Suprapubic skin (tissue), 4 donors: Measurements from ENCODE around the gene FANCB. TPM values are rescaled to one million over a fixed set of nuclear protein-coding genes. Genes with fewer than 3 reads are reported as not detected.

Experiments
- DNase-seq, 2 donors: peaks; one replicate each; pipeline ENCODE4 v3.0.0-alpha.2; 2019; ENCODE audit warnings: low spot score in 2 of 2
- H3K27ac ChIP-seq: fragments of 200-600 bp; sonication (generic); one replicate; pipeline ENCODE4 v1.5.1; 2019
- H3K27me3 ChIP-seq: fragments of 200-600 bp; sonication (generic); one replicate; pipeline ENCODE4 v1.5.1; 2019
- H3K36me3 ChIP-seq: fragments of 200-600 bp; sonication (generic); one replicate; pipeline ENCODE4 v1.5.1; 2019
- H3K4me1 ChIP-seq: fragments of 200-600 bp; sonication (generic); one replicate; pipeline ENCODE4 v1.5.1; 2019
- H3K4me3 ChIP-seq: fragments of 200-600 bp; sonication (generic); one replicate; pipeline ENCODE4 v1.5.1; 2019; ENCODE audit warnings: mild to moderate bottlenecking
- H3K9me3 ChIP-seq: fragments of 200-600 bp; sonication (generic); one replicate; pipeline ENCODE4 v1.5.1; 2019
- CTCF ChIP-seq, 2 donors: fragments of 200-600 bp in 1 of 2; fragments of 450-650 bp in 1 of 2; sonication (generic) in 1 of 2; IDR thresholded peaks; one replicate each; pipeline ENCODE4 v1.5.1; 2016 to 2019; ENCODE audit warnings: antibody characterized with exemption in 2 of 2, mild to moderate bottlenecking in 1 of 2, moderate library complexity in 1 of 2
- EP300 ChIP-seq: sonication (generic); formaldehyde crosslinking; IDR thresholded peaks from one replicate; pipeline ENCODE4 v1.6.1; 2017; ENCODE audit warnings: antibody characterized with exemption
- POLR2A ChIP-seq, 2 donors: fragments of 450-650 bp; IDR thresholded peaks; one replicate each; pipeline ENCODE4 v1.6.1; 2017; ENCODE audit warnings: antibody characterized with exemption in 2 of 2, mild to moderate bottlenecking in 2 of 2, moderate library complexity in 2 of 2
- POLR2AphosphoS5 ChIP-seq, 3 donors: sonication (generic); formaldehyde crosslinking; IDR thresholded peaks; one replicate each; pipeline ENCODE4 v1.6.1; 2017; ENCODE audit warnings: antibody characterized with exemption in 3 of 3
- WGBS: methylation state at CpG from one replicate; pipeline ENCODE4 v1.1.5; 2018; 5-methylcytosine and 5-hydroxymethylcytosine counted together
- total RNA-seq, 4 donors: library from RNA; depleted of rRNA; stranded (reverse); fragments of >200 nt; gene quantifications; one replicate each; pipeline ENCODE4 v1.1.0, GENCODE V29; 2016

The FANCB gene
- total RNA-seq, 4 donors from 2014 or later, result 0.79 to 1.9 (median 0.94) TPM

DNA sequence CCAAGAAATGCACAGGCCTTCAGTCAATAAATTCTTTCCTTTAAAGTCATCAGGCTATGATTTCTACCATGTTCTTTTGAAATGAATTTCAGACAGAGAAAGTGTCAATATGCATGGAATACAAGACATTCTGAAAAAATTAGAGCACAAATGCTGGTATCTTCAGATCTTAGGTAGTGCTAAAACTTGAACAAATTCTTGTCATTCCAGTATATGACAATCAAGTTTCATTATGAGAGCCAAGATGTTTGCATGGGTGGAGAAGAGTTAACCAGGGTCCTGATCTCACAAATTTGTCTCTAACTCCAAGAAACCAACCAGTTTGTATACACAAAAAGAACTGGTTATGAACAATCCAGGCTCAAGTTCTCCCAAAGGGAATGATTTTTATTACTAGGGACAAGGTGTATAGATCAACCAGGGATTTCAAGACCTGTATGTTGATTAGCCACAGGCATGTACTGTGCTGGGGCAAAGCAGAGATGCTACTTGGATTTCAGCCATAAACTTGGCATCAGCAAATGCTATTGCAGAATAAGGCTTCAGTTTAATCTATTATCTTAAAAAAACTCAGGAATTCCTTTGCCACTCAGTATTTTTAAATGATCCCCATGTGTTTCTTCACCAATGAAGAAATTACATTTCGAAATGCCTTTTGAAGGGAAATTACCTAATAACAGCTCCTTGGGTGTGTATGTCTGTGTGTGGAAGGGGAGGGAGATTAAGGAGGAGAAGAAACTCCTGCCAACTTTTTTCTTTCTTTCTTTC, 69.7 kb downstream of the FANCB start:
- H3K27ac ChIP-seq, result no peak overlapping the region
- no peaks in the 10 kb centered on the region for H3K36me3 ChIP-seq
- no peak overlapping the region for H3K4me3 ChIP-seq
- no peaks in the 10 kb centered on the region for H3K27me3 ChIP-seq
- TF ChIP-seq POLR2A (IDR thresholded peaks at IDR 0.05), result no peak
- TF ChIP-seq EP300, result no peak
- TF ChIP-seq CTCF (IDR thresholded peaks at IDR 0.05), result no peak
- TF ChIP-seq POLR2AphosphoS5 (IDR thresholded peaks at IDR 0.05), result no peak
- 71% methylated on average over 1 of the region's 1 CpG for WGBS
- H3K4me1 ChIP-seq, result no peaks in the 10 kb centered on the region
- no peak for DNase-seq
- H3K9me3 ChIP-seq, result no peaks in the 10 kb centered on the region

- no peaks in the 10 kb centered on the region for H3K36me3 ChIP-seq
- no peaks in the 10 kb centered on the region for H3K9me3 ChIP-seq
- no peaks in the 10 kb centered on the region for H3K4me1 ChIP-seq
- 50% methylated on average over 2 of the region's 2 CpGs for WGBS
- no peak overlapping the region for H3K27ac ChIP-seq
- DNase-seq, result no peak
- TF ChIP-seq POLR2AphosphoS5 (IDR thresholded peaks at IDR 0.05), result no peak
- TF ChIP-seq POLR2A (IDR thresholded peaks at IDR 0.05), result no peak
- TF ChIP-seq CTCF (IDR thresholded peaks at IDR 0.05), result no peak
- H3K27me3 ChIP-seq, result no peaks in the 10 kb centered on the region
- H3K4me3 ChIP-seq, result no peak overlapping the region
These were observed 71.7 kb downstream of the FANCB start for GRCh38 chrX:14801136-14801535.

- H3K36me3 ChIP-seq, result no peaks in the 10 kb centered on the region
- no peak overlapping the region for H3K4me3 ChIP-seq
- no peak for DNase-seq
- no peak overlapping the region for H3K27ac ChIP-seq
- no peaks in the 10 kb centered on the region for H3K27me3 ChIP-seq
- WGBS, result 75% methylated on average over 3 of the region's 3 CpGs
- no peaks in the 10 kb centered on the region for H3K9me3 ChIP-seq
- H3K4me1 ChIP-seq, result no peaks in the 10 kb centered on the region
- TF ChIP-seq POLR2AphosphoS5 (IDR thresholded peaks at IDR 0.05) (no peak), CTCF (IDR thresholded peaks at IDR 0.05) (no peak), EP300 (no peak), POLR2A (IDR thresholded peaks at IDR 0.05) (no peak)
These were observed 74.0 kb downstream of the FANCB start for GRCh38 chrX:14798805-14799397.

Other genes with a start within 250 kb of the FANCB start
- gene MOSPD2, start 352 bp upstream of the FANCB start, total RNA-seq, result 10 to 100 TPM; 15.9 to 56.8 (median 25.0) TPM